ENCODE results near the gene RGS9BP. TPM values are rescaled to one million over a fixed set of nuclear protein-coding genes. Genes with fewer than 3 reads are reported as not detected.
A peak's percentile ranks its signal among the peaks of the same experiment; 100 is the strongest.
"Not testable (repeated sequence)": the region's sequence is repeated elsewhere in the genome, so short reads cannot be mapped to it uniquely, and the experiment has no call there.

The RGS9BP gene
- total RNA-seq, 1 experiment from 2014 or later = 0.13 TPM

DNA sequence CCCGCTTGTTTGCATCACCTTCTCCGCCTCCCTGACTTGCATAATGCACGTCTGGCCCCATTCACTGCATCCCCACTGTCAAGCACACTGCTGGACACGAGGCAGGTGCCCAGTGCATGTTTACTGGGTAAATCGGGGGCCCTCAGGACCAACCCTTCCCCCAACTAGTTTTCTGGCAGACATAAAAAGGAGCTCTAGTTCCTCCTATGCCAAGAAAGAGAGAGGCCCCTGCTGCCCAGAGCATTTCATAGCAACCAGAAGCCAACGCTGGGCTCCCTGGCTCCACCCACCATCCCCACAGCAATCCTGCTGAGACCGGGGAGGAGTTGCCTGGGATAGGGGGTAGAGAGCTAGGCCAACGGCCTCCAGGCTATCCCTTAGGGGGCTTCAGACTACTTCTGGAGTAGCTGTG lies 23.9 kb upstream of the RGS9BP start:
- WGBS (ENCODE audit: extremely low coverage, insufficient read length, low lambda C conversion rate) = no CpG with 5 or more reads among the region's 8 CpGs
- peak overlapping the region in 2 of 3 experiments; percentile 79 to 98; a peak in 4 of 7 replicates for H3K27ac Mint-ChIP-seq
- no peak overlapping the region for H4K5ac ChIP-seq (ENCODE audit: insufficient read length, low read depth, low read length)

DNA sequence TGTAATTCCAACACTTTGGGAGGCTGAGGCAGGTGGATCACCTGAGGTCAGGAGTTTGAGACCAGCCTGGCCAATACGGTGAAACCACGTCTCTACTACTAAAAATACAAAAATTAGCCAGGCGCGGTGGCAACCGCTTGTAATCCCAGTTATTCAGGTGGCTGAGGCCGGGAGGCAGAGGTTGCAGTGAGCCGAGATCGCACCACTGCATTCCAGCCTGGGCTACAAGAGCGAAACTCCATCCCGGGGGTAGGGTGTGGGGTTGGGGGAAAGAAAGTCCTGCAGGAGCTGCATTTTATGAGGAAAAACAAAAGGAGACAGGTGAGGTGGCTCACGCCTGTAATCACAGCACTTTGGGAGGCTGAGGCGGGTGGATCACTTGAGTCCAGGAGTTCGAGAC lies 23.3 kb upstream of the RGS9BP start:
- H3K9ac ChIP-seq (ENCODE audit: extremely low read depth, insufficient read length, low read length); H3K23me2 ChIP-seq (ENCODE audit: insufficient read length, low read depth, low read length, poor library complexity, severe bottlenecking); H3K4me3 Mint-ChIP-seq; H2BK15ac ChIP-seq (ENCODE audit: low read depth, low read length); H3K27me3 Mint-ChIP-seq (ENCODE audit: low read depth); H4K20me1 ChIP-seq (ENCODE audit: control insufficient read depth, insufficient read depth, insufficient read length); H2AFZ ChIP-seq (ENCODE audit: low read length); H2BK120ac ChIP-seq (ENCODE audit: low read depth, low read length, poor library complexity, severe bottlenecking); H3K79me1 ChIP-seq (ENCODE audit: insufficient read depth, low read depth, low read length, poor library complexity, severe bottlenecking); H3K23ac ChIP-seq (ENCODE audit: insufficient read length, low read depth, low read length); H3K14ac ChIP-seq (ENCODE audit: insufficient read depth, low read length); H3K79me2 ChIP-seq (ENCODE audit: insufficient read depth, low read length); H4K91ac ChIP-seq (ENCODE audit: insufficient read length, low read depth, low read length); H3K4ac ChIP-seq (ENCODE audit: low read depth, low read length); H2BK20ac ChIP-seq (ENCODE audit: low read depth, low read length, poor library complexity, severe bottlenecking); H4K8ac ChIP-seq (replicated peaks; ENCODE audit: insufficient read length, low read depth, low read length); H3K9me3 ChIP-seq (ENCODE audit: control insufficient read depth, low read depth, low read length); H3K56ac ChIP-seq (ENCODE audit: insufficient read length, low read depth, low read length); DNase-seq; H3K27ac ChIP-seq (ENCODE audit: insufficient read length, low read depth, low read length); H3K27me3 ChIP-seq (ENCODE audit: insufficient read depth, low read length); H3K18ac ChIP-seq (ENCODE audit: insufficient read length, low read depth, low read length); H4K5ac ChIP-seq (ENCODE audit: insufficient read length, low read depth, low read length); H3K4me2 ChIP-seq (ENCODE audit: insufficient read depth, insufficient read length, low read length); H3T11ph ChIP-seq (ENCODE audit: low read length); H2BK5ac ChIP-seq (ENCODE audit: insufficient read length, low read length); H2BK12ac ChIP-seq (ENCODE audit: insufficient read length, low read depth, low read length); H2AK5ac ChIP-seq (ENCODE audit: insufficient read length, low read length); H3K9me3 Mint-ChIP-seq; H3K4me1 ChIP-seq (ENCODE audit: insufficient read depth, low read length): not testable (repeated sequence)
- peaks cover 11 to 20% of the 10 kb centered on the region in 2 experiments for H3K4me1 Mint-ChIP-seq
- peaks cover 23 to 48% (median 39%) of the 10 kb centered on the region in 3 experiments; a peak in 6 of 7 replicates for H3K36me3 Mint-ChIP-seq (ENCODE audit: insufficient read depth in 1 of 3, low read depth in 3 of 3)
- peak overlapping the region in 2 of 3 experiments; percentile 34 to 86; a peak in 2 of 7 replicates for H3K27ac Mint-ChIP-seq
- no CpG with 5 or more reads among the region's 13 CpGs for WGBS (ENCODE audit: extremely low coverage, insufficient read length, low lambda C conversion rate)

More for the DNA sequence above, 23.9 kb upstream of the RGS9BP start:
- H2BK120ac ChIP-seq (ENCODE audit: low read depth, low read length, poor library complexity, severe bottlenecking) = no peak overlapping the region
- no peak overlapping the region; a peak in 1 of 5 replicates for H3K4me3 Mint-ChIP-seq
- no peak overlapping the region for H2AK5ac ChIP-seq (ENCODE audit: insufficient read length, low read length)
- H3K79me2 ChIP-seq (ENCODE audit: insufficient read depth, low read length) = no peaks in the 10 kb centered on the region
- H4K91ac ChIP-seq (ENCODE audit: insufficient read length, low read depth, low read length) = no peak overlapping the region
- no peak overlapping the region for H3K4me2 ChIP-seq (ENCODE audit: insufficient read depth, insufficient read length, low read length)
- no peaks in the 10 kb centered on the region for H3K9me3 Mint-ChIP-seq
- H3K27me3 Mint-ChIP-seq (ENCODE audit: low read depth) = no peaks in the 10 kb centered on the region
- H2BK15ac ChIP-seq (ENCODE audit: low read depth, low read length) = no peak overlapping the region
- no peaks in the 10 kb centered on the region; the same call in 1 of the 2 replicates for H3K4me1 ChIP-seq (ENCODE audit: insufficient read depth, low read length)
- no peak overlapping the region for H3K23ac ChIP-seq (ENCODE audit: insufficient read length, low read depth, low read length)
- H3K14ac ChIP-seq (ENCODE audit: insufficient read depth, low read length) = no peak overlapping the region
- no peak overlapping the region for H4K8ac ChIP-seq (replicated peaks; ENCODE audit: insufficient read length, low read depth, low read length)
- peaks cover 26 to 54% (median 45%) of the 10 kb centered on the region in 3 experiments; a peak in 6 of 7 replicates for H3K36me3 Mint-ChIP-seq (ENCODE audit: insufficient read depth in 1 of 3, low read depth in 3 of 3)
- no peak overlapping the region for H3K18ac ChIP-seq (ENCODE audit: insufficient read length, low read depth, low read length)
- H3K4ac ChIP-seq (ENCODE audit: low read depth, low read length) = no peak overlapping the region
- no peak overlapping the region for H3T11ph ChIP-seq (ENCODE audit: low read length)
- peak; percentile 85 for DNase-seq
- peaks cover 11 to 20% of the 10 kb centered on the region in 2 experiments for H3K4me1 Mint-ChIP-seq
- no peak overlapping the region for H3K9ac ChIP-seq (ENCODE audit: extremely low read depth, insufficient read length, low read length)
- H2BK20ac ChIP-seq (ENCODE audit: low read depth, low read length, poor library complexity, severe bottlenecking) = no peak overlapping the region
- no peaks in the 10 kb centered on the region for H3K9me3 ChIP-seq (ENCODE audit: control insufficient read depth, low read depth, low read length)
- H3K27me3 ChIP-seq (ENCODE audit: insufficient read depth, low read length) = no peaks in the 10 kb centered on the region
- H3K27ac ChIP-seq (ENCODE audit: insufficient read length, low read depth, low read length) = no peak overlapping the region
- H3K79me1 ChIP-seq (ENCODE audit: insufficient read depth, low read depth, low read length, poor library complexity, severe bottlenecking) = no peaks in the 10 kb centered on the region
- TF ChIP-seq, protein P1, sequence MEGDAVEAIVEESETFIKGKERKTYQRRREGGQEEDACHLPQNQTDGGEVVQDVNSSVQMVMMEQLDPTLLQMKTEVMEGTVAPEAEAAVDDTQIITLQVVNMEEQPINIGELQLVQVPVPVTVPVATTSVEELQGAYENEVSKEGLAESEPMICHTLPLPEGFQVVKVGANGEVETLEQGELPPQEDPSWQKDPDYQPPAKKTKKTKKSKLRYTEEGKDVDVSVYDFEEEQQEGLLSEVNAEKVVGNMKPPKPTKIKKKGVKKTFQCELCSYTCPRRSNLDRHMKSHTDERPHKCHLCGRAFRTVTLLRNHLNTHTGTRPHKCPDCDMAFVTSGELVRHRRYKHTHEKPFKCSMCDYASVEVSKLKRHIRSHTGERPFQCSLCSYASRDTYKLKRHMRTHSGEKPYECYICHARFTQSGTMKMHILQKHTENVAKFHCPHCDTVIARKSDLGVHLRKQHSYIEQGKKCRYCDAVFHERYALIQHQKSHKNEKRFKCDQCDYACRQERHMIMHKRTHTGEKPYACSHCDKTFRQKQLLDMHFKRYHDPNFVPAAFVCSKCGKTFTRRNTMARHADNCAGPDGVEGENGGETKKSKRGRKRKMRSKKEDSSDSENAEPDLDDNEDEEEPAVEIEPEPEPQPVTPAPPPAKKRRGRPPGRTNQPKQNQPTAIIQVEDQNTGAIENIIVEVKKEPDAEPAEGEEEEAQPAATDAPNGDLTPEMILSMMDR (conservative IDR thresholded peaks at IDR 0.05) = no peak; the same call in 2 of the 3 replicates
- no peaks in the 10 kb centered on the region for H3K23me2 ChIP-seq (ENCODE audit: insufficient read length, low read depth, low read length, poor library complexity, severe bottlenecking)
- no peak overlapping the region for H2AFZ ChIP-seq (ENCODE audit: low read length)
- no peaks in the 10 kb centered on the region for H4K20me1 ChIP-seq (ENCODE audit: control insufficient read depth, insufficient read depth, insufficient read length)
- H2BK5ac ChIP-seq (ENCODE audit: insufficient read length, low read length) = no peak overlapping the region
- H3K56ac ChIP-seq (ENCODE audit: insufficient read length, low read depth, low read length) = no peak overlapping the region
- no peak overlapping the region for H2BK12ac ChIP-seq (ENCODE audit: insufficient read length, low read depth, low read length)

All from H9 (cell line).